Tongue (tissue), 2 donors: ENCODE data around the gene TBX4. TPM values are rescaled to one million over a fixed set of nuclear protein-coding genes. Genes with fewer than 3 reads are reported as not detected.
"Not testable (repeated sequence)": the region's sequence is repeated elsewhere in the genome, so short reads cannot be mapped to it uniquely, and the experiment has no call there.

Experiments used
- DNase-seq: peaks from one replicate; pipeline ENCODE4 v3.0.0-alpha.2; 2015
- total RNA-seq: library from RNA; depleted of rRNA; stranded (reverse); fragments of >200 nt; gene quantifications from one replicate; pipeline ENCODE4 v1.2.3, GENCODE V29; 2014

Gene TBX4
- total RNA-seq, 1 donor from 2014 or later = 2.2 TPM

- DNase-seq = not testable (repeated sequence)
Measured at GRCh38 chr17:61527441-61527840, 75.2 kb downstream of the TBX4 start.

GRCh38 chr17:61528171-61528570 is 75.9 kb downstream of the TBX4 start:
- no peak for DNase-seq

- no peak for DNase-seq
Measured at GRCh38 chr17:61531223-61531622, 79.0 kb downstream of the TBX4 start.

GRCh38 chr17:61532826-61533225 is 80.6 kb downstream of the TBX4 start:
- DNase-seq = no peak

- no peak for DNase-seq
Measured at GRCh38 chr17:61533797-61534196, 81.6 kb downstream of the TBX4 start.

GRCh38 chr17:61534414-61534813 is 82.2 kb downstream of the TBX4 start:
- DNase-seq = no peak

Other genes starting within 250 kb of the TBX4 start
- 10.5 TPM for gene TBX2, start 52.6 kb upstream of the TBX4 start, total RNA-seq
- not detected for gene NACA2, start 138.8 kb downstream of the TBX4 start, total RNA-seq